ENCODE data around the gene TMEM89.

DNA sequence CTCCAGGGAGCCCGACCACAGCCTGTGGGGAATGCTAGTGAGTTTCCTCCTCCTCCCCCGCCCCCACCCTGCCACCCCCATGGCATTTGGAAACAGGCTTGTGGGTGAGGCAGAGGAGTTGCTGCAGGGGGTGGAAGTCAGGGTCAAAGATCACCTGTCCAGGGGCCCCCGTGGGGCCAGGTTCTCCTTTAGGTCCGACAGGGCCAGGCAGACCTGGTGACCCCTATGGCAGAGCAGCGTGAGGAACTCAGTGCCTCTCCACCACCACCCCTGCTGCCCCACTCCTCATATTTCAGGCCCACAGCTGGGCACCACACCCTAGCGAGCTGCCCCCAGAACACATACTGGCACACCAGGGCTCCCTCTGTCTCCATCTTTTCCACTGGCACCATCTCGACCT is 49.1 kb downstream of the TMEM89 start:
- TF ChIP-seq POLR2A (IDR thresholded peaks at IDR 0.05) (no peak), CTCF (IDR thresholded peaks at IDR 0.05) (no peak)
